ENCODE data around the gene AGMO.
"Not testable (repeated sequence)": the region's sequence is repeated elsewhere in the genome, so short reads cannot be mapped to it uniquely, and the experiment has no call there.

AGMO gene

GRCh38 chr7:15554744-15555143 is 7.1 kb downstream of the AGMO start:
- Histone ChIP-seq H3K4me1 (peaks cover 0 to 18% (median 0%) of the 10 kb centered on the region in 10 experiments; a peak in 5 of 20 replicates), H4K20me1 (no peaks in the 10 kb centered on the region), H3K27ac (no peak overlapping the region), H3K9ac (no peak overlapping the region), H3K4me2 (no peak overlapping the region), H3K36me3 (no peaks in the 10 kb centered on the region), H3K27me3 (no peaks in the 10 kb centered on the region), H3K9me3 (replicated peaks in 1 of 11) (no peaks in the 10 kb centered on the region), H3K4me3 (no peak overlapping the region)
- TF ChIP-seq Cebpa-rat (IDR thresholded peaks at IDR 0.05): no peak

GRCh38 chr7:15554081-15554480 is 7.7 kb downstream of the AGMO start:
- H3K36me3 ChIP-seq: no peaks in the 10 kb centered on the region
- peak overlapping the region in 2 of 11 experiments; percentile 40 to 58; a peak in 4 of 22 replicates for H3K4me2 ChIP-seq
- H3K9me3 ChIP-seq (replicated peaks in 1 of 11): no peaks in the 10 kb centered on the region
- no peak overlapping the region for H3K9ac ChIP-seq
- H3K4me3 ChIP-seq: no peak overlapping the region
- H3K27ac ChIP-seq: no peak overlapping the region
- peaks cover 0 to 18% (median 0%) of the 10 kb centered on the region in 10 experiments; a peak in 5 of 20 replicates for H3K4me1 ChIP-seq
- no peak for TF ChIP-seq Cebpa-rat (IDR thresholded peaks at IDR 0.05)
- H4K20me1 ChIP-seq: no peaks in the 10 kb centered on the region
- H3K27me3 ChIP-seq: no peaks in the 10 kb centered on the region

GRCh38 chr7:15547320-15547719 is 14.5 kb downstream of the AGMO start:
- H4K20me1 ChIP-seq; H3K27me3 ChIP-seq; H3K9ac ChIP-seq; H3K4me2 ChIP-seq; H3K4me3 ChIP-seq; H3K9me3 ChIP-seq (replicated peaks in 1 of 11); H3K27ac ChIP-seq; H3K4me1 ChIP-seq; H3K36me3 ChIP-seq: not testable (repeated sequence)

GRCh38 chr7:15546272-15546792 is 15.5 kb downstream of the AGMO start:
- Histone ChIP-seq H3K4me2 (no peak overlapping the region), H3K9ac (no peak overlapping the region), H4K20me1 (no peaks in the 10 kb centered on the region), H3K27ac (no peak overlapping the region), H3K4me1 (peaks cover 0 to 3% (median 0%) of the 10 kb centered on the region in 10 experiments; a peak in 1 of 20 replicates), H3K27me3 (no peaks in the 10 kb centered on the region), H3K9me3 (replicated peaks in 1 of 11) (no peaks in the 10 kb centered on the region), H3K36me3 (no peaks in the 10 kb centered on the region), H3K4me3 (no peak overlapping the region)
- TF ChIP-seq Cebpa-rat (IDR thresholded peaks at IDR 0.05): no peak

GRCh38 chr7:15544050-15544449 is 17.8 kb downstream of the AGMO start:
- H3K27me3 ChIP-seq: no peaks in the 10 kb centered on the region
- no peaks in the 10 kb centered on the region for H3K36me3 ChIP-seq
- H3K9me3 ChIP-seq (replicated peaks in 1 of 11): peaks cover 0 to 9% (median 0%) of the 10 kb centered on the region in 11 experiments; a peak in 5 of 22 replicates
- TF ChIP-seq Cebpa-rat (IDR thresholded peaks at IDR 0.05): no peak
- H3K27ac ChIP-seq: no peak overlapping the region
- H4K20me1 ChIP-seq: no peaks in the 10 kb centered on the region
- H3K4me1 ChIP-seq: peaks cover 0 to 3% (median 0%) of the 10 kb centered on the region in 10 experiments; a peak in 1 of 20 replicates
- H3K4me3 ChIP-seq: no peak overlapping the region
- no peak overlapping the region for H3K4me2 ChIP-seq
- H3K9ac ChIP-seq: no peak overlapping the region

- no peak overlapping the region for H3K9ac ChIP-seq
- no peak overlapping the region for H3K27ac ChIP-seq
- H3K4me1 ChIP-seq: peaks cover 0 to 3% (median 0%) of the 10 kb centered on the region in 10 experiments; a peak in 1 of 20 replicates
- H4K20me1 ChIP-seq: no peaks in the 10 kb centered on the region
- H3K4me2 ChIP-seq: no peak overlapping the region
- H3K4me3 ChIP-seq: no peak overlapping the region
- H3K9me3 ChIP-seq (replicated peaks in 1 of 11): peaks cover 0 to 9% (median 0%) of the 10 kb centered on the region in 11 experiments; a peak in 5 of 22 replicates
- no peak for TF ChIP-seq Cebpa-rat (IDR thresholded peaks at IDR 0.05)
- H3K36me3 ChIP-seq: no peaks in the 10 kb centered on the region
- H3K27me3 ChIP-seq: no peaks in the 10 kb centered on the region
Measured at GRCh38 chr7:15543256-15543655, 18.6 kb downstream of the AGMO start.

DNA sequence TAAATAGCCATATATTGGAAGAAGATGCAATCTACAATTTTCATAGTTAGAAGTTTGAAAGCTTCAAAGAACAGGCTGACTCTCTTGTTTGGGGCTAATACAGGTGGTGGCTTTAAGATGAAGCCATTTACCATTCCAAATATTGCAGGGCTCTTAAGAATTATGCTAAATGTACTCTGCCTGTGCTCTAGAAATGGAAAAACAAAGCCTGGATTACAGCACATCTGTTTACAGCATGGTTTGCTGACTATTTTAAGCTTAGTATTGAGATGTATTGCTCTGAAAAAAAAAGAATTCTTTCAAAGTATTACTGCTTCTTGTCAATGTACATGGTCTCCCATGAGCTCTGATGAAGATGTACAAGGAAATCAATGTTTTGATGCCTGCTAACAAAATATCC is 34.2 kb downstream of the AGMO start:
- no peaks in the 10 kb centered on the region for H3K9me3 ChIP-seq (replicated peaks in 1 of 11)
- no peaks in the 10 kb centered on the region for H3K27me3 ChIP-seq
- H3K9ac ChIP-seq: no peak overlapping the region
- no peak overlapping the region for H3K4me3 ChIP-seq
- no peaks in the 10 kb centered on the region for H3K36me3 ChIP-seq
- TF ChIP-seq Cebpa-rat (IDR thresholded peaks at IDR 0.05): no peak
- H3K27ac ChIP-seq: no peak overlapping the region
- H4K20me1 ChIP-seq: no peaks in the 10 kb centered on the region
- H3K4me1 ChIP-seq: peaks cover 0 to 14% (median 8%) of the 10 kb centered on the region in 10 experiments; a peak in 9 of 20 replicates
- peak overlapping the region in 4 of 11 experiments; percentile 1 to 27 (median 19); a peak in 5 of 22 replicates for H3K4me2 ChIP-seq

DNA sequence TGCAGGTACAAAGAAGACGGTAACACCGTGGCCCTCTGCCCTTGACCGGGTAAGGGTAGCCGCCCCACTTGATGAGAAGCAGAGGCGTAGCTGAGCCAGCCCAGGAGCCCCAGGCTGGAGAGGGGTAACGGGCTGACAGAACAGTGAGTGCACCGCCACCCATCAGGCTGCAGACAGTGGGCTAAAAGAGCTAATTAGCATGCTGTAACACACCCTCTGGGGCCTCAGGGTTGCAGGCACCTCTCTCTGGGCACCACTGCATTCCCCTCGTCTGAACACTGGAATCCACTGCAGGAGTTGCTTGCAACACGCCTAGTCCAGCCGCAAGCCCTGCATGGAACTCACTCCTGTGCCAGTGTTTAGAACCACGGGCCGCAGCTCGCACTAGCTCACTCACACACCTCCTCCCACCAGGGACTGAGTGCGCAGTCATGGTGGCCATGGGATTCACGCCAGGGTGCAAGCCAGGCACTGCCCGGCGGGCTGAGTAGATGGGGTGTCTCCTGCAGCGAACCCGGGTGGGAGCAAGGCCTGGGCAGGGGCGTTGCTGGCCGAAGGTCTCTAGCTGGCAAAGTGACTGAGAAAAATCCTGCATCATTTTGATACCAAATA is 36.1 kb downstream of the AGMO start:
- Histone ChIP-seq H3K27me3 (no peaks in the 10 kb centered on the region), H3K9ac (no peak overlapping the region), H3K4me1 (peaks cover 0 to 14% (median 8%) of the 10 kb centered on the region in 10 experiments; a peak in 9 of 20 replicates), H3K36me3 (no peaks in the 10 kb centered on the region), H3K9me3 (replicated peaks in 1 of 11) (peaks cover 0 to under 1% (median 0%) of the 10 kb centered on the region in 11 experiments; a peak in 1 of 22 replicates), H3K27ac (no peak overlapping the region), H3K4me3 (no peak overlapping the region), H4K20me1 (no peaks in the 10 kb centered on the region), H3K4me2 (no peak overlapping the region)
- TF ChIP-seq Cebpa-rat (IDR thresholded peaks at IDR 0.05): no peak

GRCh38 chr7:15524077-15524476 is 37.7 kb downstream of the AGMO start:
- no peak for TF ChIP-seq Cebpa-rat (IDR thresholded peaks at IDR 0.05)
- Histone ChIP-seq H3K27me3 (no peaks in the 10 kb centered on the region), H3K4me2 (no peak overlapping the region), H3K4me1 (peaks cover 0 to 14% (median 8%) of the 10 kb centered on the region in 10 experiments; a peak in 9 of 20 replicates), H3K36me3 (no peaks in the 10 kb centered on the region), H3K9me3 (replicated peaks in 1 of 11) (peaks cover 0 to 10% (median 0%) of the 10 kb centered on the region in 11 experiments; a peak in 2 of 22 replicates), H3K9ac (no peak overlapping the region), H3K27ac (no peak overlapping the region), H3K4me3 (no peak overlapping the region), H4K20me1 (no peaks in the 10 kb centered on the region)

GRCh38 chr7:15517865-15518264 is 44.0 kb downstream of the AGMO start:
- H4K20me1 ChIP-seq; H3K27ac ChIP-seq; H3K9me3 ChIP-seq (replicated peaks in 1 of 11); H3K27me3 ChIP-seq; H3K9ac ChIP-seq; H3K4me2 ChIP-seq; H3K4me1 ChIP-seq; H3K36me3 ChIP-seq; H3K4me3 ChIP-seq: not testable (repeated sequence)
